PC-9 (cell line): ENCODE data around the gene WBP1L.
"Not testable (repeated sequence)": the region's sequence is repeated elsewhere in the genome, so short reads cannot be mapped to it uniquely, and the experiment has no call there.

Experiments
- EZH2 ChIP-seq: fragments of 200-600 bp; sonication (generic); IDR thresholded peaks from 2 replicates; pipeline ENCODE4 v1.8.0; 2017; ENCODE audit warnings: antibody characterized with exemption, low read depth
- TF ChIP-seq, protein P1 (sequence below): fragments of 200-600 bp; sonication (generic); conservative IDR thresholded peaks from 2 replicates; pipeline ENCODE4 v1.6.1; 2017; ENCODE audit warnings: mixed run types, antibody characterized with exemption, mild to moderate bottlenecking, moderate library complexity

DNA sequence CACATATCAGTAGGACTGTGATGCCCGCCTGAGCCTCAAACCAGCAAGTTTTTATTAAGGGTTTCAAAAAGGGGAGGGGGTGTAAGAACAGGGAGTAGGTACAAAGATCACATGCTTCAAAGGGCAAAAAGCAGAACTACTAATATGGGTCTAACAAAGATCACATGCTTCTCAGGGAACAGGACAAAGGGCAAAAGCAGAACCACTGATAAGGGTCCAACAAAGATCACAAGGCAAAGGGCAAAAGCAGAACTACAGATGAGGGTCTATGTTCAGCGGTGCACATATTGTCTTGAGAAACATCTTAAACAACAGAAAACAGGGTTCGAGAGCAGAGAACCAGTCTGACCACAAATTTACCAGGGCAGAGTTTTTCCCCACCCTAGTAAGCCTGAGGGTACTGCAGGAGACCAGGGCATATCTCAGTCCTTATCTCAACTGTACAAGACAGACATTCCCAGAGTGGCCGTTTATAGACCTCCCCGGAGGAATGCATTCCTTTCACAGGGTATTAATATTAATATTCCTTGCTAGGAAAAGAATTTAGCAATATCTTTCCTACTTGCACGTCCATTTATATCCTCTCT is 100.5 kb downstream of the WBP1L start:
- TF ChIP-seq, protein P1, sequence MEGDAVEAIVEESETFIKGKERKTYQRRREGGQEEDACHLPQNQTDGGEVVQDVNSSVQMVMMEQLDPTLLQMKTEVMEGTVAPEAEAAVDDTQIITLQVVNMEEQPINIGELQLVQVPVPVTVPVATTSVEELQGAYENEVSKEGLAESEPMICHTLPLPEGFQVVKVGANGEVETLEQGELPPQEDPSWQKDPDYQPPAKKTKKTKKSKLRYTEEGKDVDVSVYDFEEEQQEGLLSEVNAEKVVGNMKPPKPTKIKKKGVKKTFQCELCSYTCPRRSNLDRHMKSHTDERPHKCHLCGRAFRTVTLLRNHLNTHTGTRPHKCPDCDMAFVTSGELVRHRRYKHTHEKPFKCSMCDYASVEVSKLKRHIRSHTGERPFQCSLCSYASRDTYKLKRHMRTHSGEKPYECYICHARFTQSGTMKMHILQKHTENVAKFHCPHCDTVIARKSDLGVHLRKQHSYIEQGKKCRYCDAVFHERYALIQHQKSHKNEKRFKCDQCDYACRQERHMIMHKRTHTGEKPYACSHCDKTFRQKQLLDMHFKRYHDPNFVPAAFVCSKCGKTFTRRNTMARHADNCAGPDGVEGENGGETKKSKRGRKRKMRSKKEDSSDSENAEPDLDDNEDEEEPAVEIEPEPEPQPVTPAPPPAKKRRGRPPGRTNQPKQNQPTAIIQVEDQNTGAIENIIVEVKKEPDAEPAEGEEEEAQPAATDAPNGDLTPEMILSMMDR = not testable (repeated sequence)
- not testable (repeated sequence) for TF ChIP-seq EZH2
